Right renal pelvis (tissue), 4 donors: ENCODE results near the gene COL6A2. TPM values are rescaled to one million over a fixed set of nuclear protein-coding genes. Genes with fewer than 3 reads are reported as not detected.
"Not testable (repeated sequence)": the region's sequence is repeated elsewhere in the genome, so short reads cannot be mapped to it uniquely, and the experiment has no call there.

ENCODE experiments used
- DNase-seq, 4 donors: peaks; one replicate each; pipeline ENCODE4 v3.0.0-alpha.2; 2013; ENCODE audit warnings: low read depth in 4 of 4, low spot score in 3 of 4, missing footprints in 1 of 4
- polyA plus RNA-seq, 4 donors: library from polyadenylated mRNA; unstranded; fragments of 120-200 nt; gene quantifications; one replicate each; pipeline ENCODE4 v1.2.1, GENCODE V29; 2013; ENCODE audit not compliant: insufficient read length in 4 of 4

The COL6A2 gene
- polyA plus RNA-seq, 4 donors: 181 to 254 (median 205) TPM

- DNase-seq: no peak
Measured at GRCh38 chr21:46077674-46078101, 20.2 kb upstream of the COL6A2 start.

GRCh38 chr21:46078322-46078977, 19.5 kb upstream of the COL6A2 start:
- no peak for DNase-seq

- DNase-seq: no peak
Measured at GRCh38 chr21:46078978-46079351, 18.9 kb upstream of the COL6A2 start.

GRCh38 chr21:46079352-46080170, 18.4 kb upstream of the COL6A2 start:
- DNase-seq: no peak

- DNase-seq: no peak
Measured at GRCh38 chr21:46080171-46081021, 17.5 kb upstream of the COL6A2 start.

- no peak for DNase-seq
Measured at GRCh38 chr21:46081022-46081861, 16.7 kb upstream of the COL6A2 start.

GRCh38 chr21:46081862-46082712, 15.8 kb upstream of the COL6A2 start:
- no peak for DNase-seq

- DNase-seq: no peak
Measured at GRCh38 chr21:46082713-46082962, 15.3 kb upstream of the COL6A2 start.

GRCh38 chr21:46082963-46083790, 14.7 kb upstream of the COL6A2 start:
- DNase-seq: no peak

GRCh38 chr21:46083791-46084561, 13.9 kb upstream of the COL6A2 start:
- DNase-seq: no peak

GRCh38 chr21:46084709-46085108, 13.2 kb upstream of the COL6A2 start:
- no peak for DNase-seq

- not testable (repeated sequence) for DNase-seq
Measured at GRCh38 chr21:46085259-46085658, 12.7 kb upstream of the COL6A2 start.

GRCh38 chr21:46087641-46088040, 10.3 kb upstream of the COL6A2 start:
- DNase-seq: no peak

- DNase-seq: no peak
Measured at GRCh38 chr21:46088189-46088588, 9.7 kb upstream of the COL6A2 start.

GRCh38 chr21:46089285-46089684, 8.6 kb upstream of the COL6A2 start:
- no peak for DNase-seq

GRCh38 chr21:46091118-46091517, 6.8 kb upstream of the COL6A2 start:
- DNase-seq: no peak

GRCh38 chr21:46091631-46092025, 6.3 kb upstream of the COL6A2 start:
- no peak for DNase-seq
